Measurements from ENCODE around the gene CFAP100. TPM values are rescaled to one million over a fixed set of nuclear protein-coding genes. Genes with fewer than 3 reads are reported as not detected.

The CFAP100 gene
- total and polyA plus RNA-seq, 2 of the 4 experiments (the other 2 are of a cell fraction) = not detected

DNA sequence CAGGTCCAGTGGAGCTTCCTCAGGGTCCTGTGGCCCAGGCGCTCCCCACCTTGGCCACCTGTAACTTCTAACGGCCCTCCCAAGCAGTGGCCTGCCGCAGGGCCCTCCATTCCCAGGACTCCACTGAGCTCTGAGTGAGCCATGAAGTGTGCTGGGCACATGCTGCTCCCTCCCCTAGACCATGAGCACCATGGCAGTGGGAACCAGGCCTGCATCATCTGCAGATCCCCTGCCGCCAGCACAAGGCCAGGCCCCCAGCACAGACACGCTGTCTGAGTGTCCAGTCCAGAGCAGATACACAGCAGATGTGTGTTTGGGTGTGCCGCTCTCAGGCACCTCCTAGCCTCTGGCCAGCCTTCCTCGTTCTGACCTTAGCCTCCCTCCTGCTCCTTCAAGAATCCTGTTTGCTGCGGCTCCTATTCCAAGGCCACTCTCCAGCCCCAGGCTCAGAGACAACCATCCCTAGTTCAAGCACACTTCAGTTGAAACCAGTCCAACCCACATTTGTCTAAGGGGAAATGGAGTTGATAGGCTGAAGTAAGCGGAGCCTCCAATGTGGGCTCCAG, 30.5 kb upstream of the CFAP100 start:
- no peak overlapping the region for H2BK5ac ChIP-seq (ENCODE audit: low read depth, low read length, poor library complexity, severe bottlenecking)
- H3K9me1 ChIP-seq (ENCODE audit: insufficient read depth, low read length) = no peaks in the 10 kb centered on the region
- H4K5ac ChIP-seq (ENCODE audit: low read depth, low read length) = no peak overlapping the region
- CTCF ChIA-PET = no interaction called here
- H2BK15ac ChIP-seq (ENCODE audit: low read depth, low read length) = no peak overlapping the region
- no peaks in the 10 kb centered on the region for H3K4me1 ChIP-seq (ENCODE audit: control insufficient read depth, insufficient read depth, low read length)
- no peak overlapping the region for H2AK5ac ChIP-seq (ENCODE audit: low read depth, low read length)
- no peaks in the 10 kb centered on the region for H3K36me3 ChIP-seq (ENCODE audit: control insufficient read depth, insufficient read depth, low read length)
- no peak overlapping the region for H3K27ac ChIP-seq (ENCODE audit: insufficient read depth, low read length)
- no peak overlapping the region for H2AK9ac ChIP-seq (replicated peaks; ENCODE audit: low read depth, low read length, poor library complexity)
- ATAC-seq (ENCODE audit: low read depth) = no peak
- no peak overlapping the region for H3K18ac ChIP-seq (ENCODE audit: low read depth, low read length)
- no peak overlapping the region for H2AFZ ChIP-seq (replicated peaks; ENCODE audit: low read length, poor library complexity)
- no TSS peak for BruUV-seq (replicated peaks)
- H3K23ac ChIP-seq (ENCODE audit: low read depth, low read length) = no peak overlapping the region
- no peak overlapping the region for H3K9ac ChIP-seq (ENCODE audit: low read depth, low read length)
- POLR2A ChIA-PET (ENCODE audit: unreplicated experiment) = interaction anchor here (0.5 kb wide), 1 partner anchor 48 kb away, joined by 3 read pairs; no protein-coding TSS in a partner anchor
- peaks cover 2% of the 10 kb centered on the region; the same call in 1 of the 2 replicates for H3K9me3 ChIP-seq (ENCODE audit: control insufficient read depth, insufficient read depth, low read length)
- H3K4me2 ChIP-seq (ENCODE audit: low read depth, low read length) = no peak overlapping the region
- no peak overlapping the region for H3K56ac ChIP-seq (ENCODE audit: extremely low read depth, insufficient read depth, low read length)
- no peak for DNase-seq
- no peak overlapping the region for H2BK120ac ChIP-seq (ENCODE audit: low read depth, low read length)
- H4K91ac ChIP-seq (ENCODE audit: insufficient read depth, low read depth, low read length) = no peak overlapping the region
- no peak overlapping the region for H2BK20ac ChIP-seq (ENCODE audit: low read depth, low read length)
- H3K4ac ChIP-seq (ENCODE audit: low read depth, low read length) = no peak overlapping the region
- H3K4me3 ChIP-seq (ENCODE audit: insufficient read depth, low read depth, low read length) = no peak overlapping the region
- H3K14ac ChIP-seq (replicated peaks; ENCODE audit: low read depth, low read length) = no peak overlapping the region
- no peaks in the 10 kb centered on the region for H4K20me1 ChIP-seq (ENCODE audit: insufficient read depth, low read length)
- in situ Hi-C loops (cut with MboI; ENCODE audit: low sequenced_read_pairs) (no loop called here), intact Hi-C loops (cut with micrococcal nuclease) (no loop called here), dilution Hi-C loops (cut with HindIII; ENCODE audit: low sequenced_read_pairs, unreplicated experiment) (no loop called here)
- H4K8ac ChIP-seq (ENCODE audit: low read depth in 2 of 2, low read length in 2 of 2) = no peak overlapping the region
- TF ChIP-seq SMC3 (IDR thresholded peaks at IDR 0.05; ENCODE audit: low read depth, low read length) (no peak), RFX5 (IDR thresholded peaks at IDR 0.05; ENCODE audit: low read depth, low read length) (no peak), RAD21 (IDR thresholded peaks at IDR 0.05; ENCODE audit: low read length) (no peak), MAZ (IDR thresholded peaks at IDR 0.05; ENCODE audit: borderline replicate concordance, low read depth, low read length) (no peak), CTCF (conservative IDR thresholded peaks at IDR 0.05; ENCODE audit: low read depth, low read length) (no peak), RCOR1 (IDR thresholded peaks at IDR 0.05; ENCODE audit: insufficient replicate concordance, low read length) (no peak), USF2 (IDR thresholded peaks at IDR 0.05; ENCODE audit: low read depth, low read length) (no peak), CHD1 (IDR thresholded peaks at IDR 0.05; ENCODE audit: low read depth, low read length) (no peak), ELK1 (IDR thresholded peaks at IDR 0.05; ENCODE audit: borderline replicate concordance, low read depth, low read length) (no peak), FOS (IDR thresholded peaks at IDR 0.05; ENCODE audit: low read depth, low read length) (no peak), CEBPB (IDR thresholded peaks at IDR 0.05; ENCODE audit: low read depth, low read length) (no peak), BHLHE40 (IDR thresholded peaks at IDR 0.05; ENCODE audit: low read depth, low read length) (no peak), POLR2A (IDR thresholded peaks at IDR 0.05; ENCODE audit: low read depth, low read length) (no peak), MAFK (IDR thresholded peaks at IDR 0.05; ENCODE audit: low read depth, low read length) (no peak), MXI1 (IDR thresholded peaks at IDR 0.05; ENCODE audit: borderline replicate concordance, low read depth, low read length) (no peak), NFE2L2 (IDR thresholded peaks at IDR 0.05; ENCODE audit: low read depth, low read length) (no peak)
- peaks cover 48% of the 10 kb centered on the region for H3K27me3 ChIP-seq (ENCODE audit: control insufficient read depth, insufficient read depth, low read length)
- H3K79me1 ChIP-seq (ENCODE audit: low read depth in 1 of 2, low read length in 2 of 2) = no peaks in the 10 kb centered on the region
- 82% methylated on average over 3 of the region's 9 CpGs; no CpG with 5 or more reads in 1 of the 2 experiments for WGBS, 2 experiments (ENCODE audit: extremely low coverage in 2 of 2, insufficient read length in 1 of 2)
